Heart left ventricle (tissue), 13 donors: ENCODE data around the gene DHDDS.

ENCODE experiments used
- CTCF ChIP-seq, 12 donors: fragments of 200-600 bp; sonication (generic) in 4 of 12; IDR thresholded peaks; one replicate each; pipeline versions ENCODE4 v1.5.0 to v1.8.0; 2018 to 2022; ENCODE audit warnings: antibody characterized with exemption in 12 of 12, mild to moderate bottlenecking in 5 of 12
- POLR2A ChIP-seq, 2 donors: fragments of 450-650 bp; IDR thresholded peaks; one replicate each; pipeline ENCODE4 v1.6.1; 2017; ENCODE audit warnings: antibody characterized with exemption in 2 of 2, mild to moderate bottlenecking in 2 of 2, moderate library complexity in 2 of 2
- donor health status: ischemic (EF 13 %, LVEDD 7.1; RV severe dilation, severe dysfunction).
- donor health status: DM: no; HTN: yes; CAD: no.
- donor health status: DM: no; HTN: no; CAD: no.
- donor health status: ischemic (EF 25% LVEDD 6.9; RV normal size, moderate dysfunction).
- donor health status: ischemic (EF 25% LVEDD 5.7; RV mildly dilated, moderate dysfunction).
- donor health status: ischemic (EF 35%, LVEDD 5.7; RV mildly dilated, moderate dysfunction).
- donor health status: nonischemic (EF 11% LVEDD 7.7; RV severe dilation, severe dysfunction).
- donor health status: DM: yes; HTN: yes; CAD: no.
- donor health status: PGD.
- donor health status: ischemic (EF 29% LVEDD 5.4; RV normal size, mild dysfunction).
- donor health status: nonischemic (EF 23%, LVEDD 6.1; RV moderate dilation, normal function).

- TF ChIP-seq CTCF (IDR thresholded peaks at IDR 0.05), result no peak
- no peak for TF ChIP-seq POLR2A (IDR thresholded peaks at IDR 0.05)
Observed at GRCh38 chr1:26401891-26402290, 30.2 kb upstream of the DHDDS start.
